Mesenchymal stem cell (in vitro differentiated cells and primary cell): Measurements from ENCODE around the gene AKR1E2.

Source experiments
- DNase-seq: peaks from one replicate; pipeline ENCODE4 v3.0.0-alpha.2; 2013
- H2AFZ ChIP-seq: one replicate; pipeline ENCODE4 v1.6.1; 2013; ENCODE audit warnings: low read depth, mild to moderate bottlenecking, control low read depth, inconsistent platforms, low read length, moderate library complexity
- H2AK5ac ChIP-seq: 2 replicates; pipeline ENCODE4 v1.6.1; 2013; ENCODE audit warnings: low read length, moderate library complexity, mild to moderate bottlenecking, inconsistent platforms; ENCODE audit not compliant: severe bottlenecking
- H2BK120ac ChIP-seq: one replicate; pipeline ENCODE4 v1.6.1; 2013; ENCODE audit warnings: low read depth, mild to moderate bottlenecking, inconsistent platforms, low read length, moderate library complexity
- H2BK12ac ChIP-seq, 2 experiments: one replicate each; pipeline ENCODE4 v1.6.1; 2013; ENCODE audit warnings: inconsistent platforms in 2 of 2, low read length in 2 of 2, mild to moderate bottlenecking in 2 of 2, moderate library complexity in 2 of 2, control low read depth in 1 of 2
- H2BK15ac ChIP-seq: one replicate; pipeline ENCODE4 v1.6.1; 2013; ENCODE audit warnings: mild to moderate bottlenecking, low read depth, inconsistent platforms; ENCODE audit not compliant: poor library complexity, severe bottlenecking
- H2BK5ac ChIP-seq: 2 replicates; pipeline ENCODE4 v1.6.1; 2013; ENCODE audit warnings: low read depth, mild to moderate bottlenecking, low read length, control low read depth, inconsistent platforms; ENCODE audit not compliant: poor library complexity, severe bottlenecking
- H3K14ac ChIP-seq, 2 experiments: one replicate each; pipeline ENCODE4 v1.6.1; 2013; ENCODE audit warnings: inconsistent platforms in 2 of 2, low read length in 2 of 2, control low read depth in 1 of 2, mild to moderate bottlenecking in 1 of 2, moderate library complexity in 1 of 2
- H3K18ac ChIP-seq, 2 experiments: one replicate each; pipeline ENCODE4 v1.6.1; 2013; ENCODE audit warnings: inconsistent platforms in 2 of 2, low read length in 2 of 2, control low read depth in 1 of 2, low read depth in 1 of 2, mild to moderate bottlenecking in 1 of 2
- H3K23ac ChIP-seq, 2 experiments: one replicate each; pipeline ENCODE4 v1.6.1; 2013; ENCODE audit warnings: inconsistent platforms in 2 of 2, low read length in 2 of 2, mild to moderate bottlenecking in 2 of 2, moderate library complexity in 2 of 2, control low read depth in 1 of 2
- H3K27ac ChIP-seq: 2 replicates; pipeline ENCODE4 v1.5.1; 2013; ENCODE audit warnings: mild to moderate bottlenecking, moderate library complexity, low read length, control low read depth, inconsistent platforms; ENCODE audit not compliant: poor library complexity, severe bottlenecking
- H3K27me3 ChIP-seq, 2 experiments: 2 replicates each; pipeline versions ENCODE4 v1.6.1 to v1.7.0; 2013; ENCODE audit warnings: low read length in 2 of 2, mild to moderate bottlenecking in 2 of 2, moderate library complexity in 2 of 2, control low read depth in 1 of 2, inconsistent platforms in 1 of 2; ENCODE audit not compliant: control insufficient read depth in 1 of 2, insufficient read depth in 1 of 2
- H3K36me3 ChIP-seq, 2 experiments: 2 replicates each; pipeline versions ENCODE4 v1.6.1 to v1.7.0; 2013; ENCODE audit warnings: low read length in 2 of 2, control low read depth in 1 of 2, inconsistent platforms in 1 of 2, low read depth in 1 of 2, mild to moderate bottlenecking in 1 of 2; ENCODE audit not compliant: insufficient read depth in 2 of 2, control insufficient read depth in 1 of 2
- H3K4ac ChIP-seq, 2 experiments: one replicate each; pipeline ENCODE4 v1.6.1; 2013; ENCODE audit warnings: inconsistent platforms in 2 of 2, low read length in 2 of 2, mild to moderate bottlenecking in 2 of 2, moderate library complexity in 2 of 2, control low read depth in 1 of 2, low read depth in 1 of 2
- H3K4me1 ChIP-seq: 2 replicates; pipeline ENCODE4 v1.6.1; 2013; ENCODE audit warnings: low read depth, low read length, control low read depth; ENCODE audit not compliant: control insufficient read depth, insufficient read depth
- H3K4me2 ChIP-seq: 2 replicates; pipeline ENCODE4 v1.6.1; 2013; ENCODE audit warnings: low read length, mild to moderate bottlenecking, inconsistent platforms; ENCODE audit not compliant: poor library complexity, severe bottlenecking
- H3K4me3 ChIP-seq, 2 experiments: 2 replicates each; pipeline versions ENCODE4 v1.5.1 to v1.7.0; 2013; ENCODE audit warnings: low read length in 2 of 2, mild to moderate bottlenecking in 2 of 2, control low read depth in 1 of 2, low read depth in 1 of 2; ENCODE audit not compliant: insufficient read depth in 1 of 2
- H3K79me1 ChIP-seq: replicated peaks from 2 replicates; pipeline ENCODE4 v1.6.1; 2013; ENCODE audit warnings: mild to moderate bottlenecking, control low read depth, low read length, inconsistent platforms; ENCODE audit not compliant: poor library complexity, severe bottlenecking
- H3K9ac ChIP-seq: 2 replicates; pipeline ENCODE4 v1.7.0; 2013; ENCODE audit warnings: mild to moderate bottlenecking, low read length, moderate library complexity
- H3K9me3 ChIP-seq: 2 replicates; pipeline ENCODE4 v1.7.0; 2013; ENCODE audit warnings: mild to moderate bottlenecking, low read length; ENCODE audit not compliant: control insufficient read depth
- H4K8ac ChIP-seq: one replicate; pipeline ENCODE4 v1.6.1; 2013; ENCODE audit warnings: inconsistent platforms, mild to moderate bottlenecking, low read length, moderate library complexity
- H4K91ac ChIP-seq: one replicate; pipeline ENCODE4 v1.6.1; 2013; ENCODE audit warnings: mild to moderate bottlenecking, low read length, inconsistent platforms
- WGBS: methylation state at CpG from one replicate; pipeline ENCODE4 v1.1.7; 2013; ENCODE audit warnings: mixed read lengths; 5-methylcytosine and 5-hydroxymethylcytosine counted together

AKR1E2 gene

DNA sequence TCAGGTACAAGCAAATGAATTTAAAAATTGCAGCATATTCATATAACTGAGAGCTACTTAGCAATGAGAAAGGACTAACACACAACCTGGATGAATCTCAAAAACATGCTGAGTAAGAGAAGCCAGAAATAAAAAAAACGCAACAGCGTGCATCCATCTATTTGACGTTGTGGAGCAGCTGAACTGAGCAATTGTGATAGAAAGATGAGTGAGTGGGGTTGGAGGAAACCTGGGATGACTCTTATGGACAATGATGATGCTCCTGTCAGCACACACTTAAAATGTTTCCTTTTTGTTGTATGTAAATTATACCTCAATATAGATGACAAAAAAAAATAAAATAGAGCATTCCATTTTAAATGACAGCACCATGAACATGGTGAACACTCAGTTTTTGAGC lies 36.0 kb upstream of the AKR1E2 start:
- Histone ChIP-seq H3K14ac (no peak overlapping the region), H3K27me3 (no peaks in the 10 kb centered on the region), H3K4me3 (no peak overlapping the region), H2BK15ac (no peak overlapping the region), H3K9me3 (no peaks in the 10 kb centered on the region), H3K9ac (no peak overlapping the region), H3K23ac (no peak overlapping the region), H2AFZ (no peak overlapping the region), H3K27ac (no peak overlapping the region), H3K4me1 (no peaks in the 10 kb centered on the region), H2BK12ac (no peak overlapping the region), H2AK5ac (no peak overlapping the region), H4K8ac (no peak overlapping the region), H4K91ac (no peak overlapping the region), H3K79me1 (no peaks in the 10 kb centered on the region), H3K18ac (no peak overlapping the region), H3K36me3 (no peaks in the 10 kb centered on the region), H3K4me2 (no peak overlapping the region), H3K4ac (no peak overlapping the region), H2BK120ac (no peak overlapping the region), H2BK5ac (no peak overlapping the region)
- DNase-seq = no peak
- 88% methylated on average over 3 of the region's 3 CpGs for WGBS

DNA sequence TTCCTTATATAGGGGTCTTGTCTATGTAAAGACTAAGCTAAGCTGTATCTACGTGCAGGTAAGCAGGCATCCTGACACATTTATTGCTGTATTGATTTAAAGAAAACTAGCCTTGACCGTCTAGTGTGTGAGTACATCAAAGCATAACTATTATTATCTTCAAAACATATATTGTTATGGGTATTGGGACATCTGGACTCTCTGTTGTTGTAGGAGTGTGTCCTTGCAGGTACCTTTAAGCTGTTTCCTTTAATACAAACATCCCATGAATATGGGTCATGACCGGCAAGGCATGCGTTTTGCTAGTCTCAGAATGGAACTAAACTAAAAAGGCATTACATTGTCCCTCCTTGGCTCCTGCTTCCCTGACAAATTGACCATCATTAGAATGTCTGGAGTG lies 35.1 kb upstream of the AKR1E2 start:
- H2BK120ac ChIP-seq = no peak overlapping the region
- WGBS = 94% methylated on average over 3 of the region's 4 CpGs

DNA sequence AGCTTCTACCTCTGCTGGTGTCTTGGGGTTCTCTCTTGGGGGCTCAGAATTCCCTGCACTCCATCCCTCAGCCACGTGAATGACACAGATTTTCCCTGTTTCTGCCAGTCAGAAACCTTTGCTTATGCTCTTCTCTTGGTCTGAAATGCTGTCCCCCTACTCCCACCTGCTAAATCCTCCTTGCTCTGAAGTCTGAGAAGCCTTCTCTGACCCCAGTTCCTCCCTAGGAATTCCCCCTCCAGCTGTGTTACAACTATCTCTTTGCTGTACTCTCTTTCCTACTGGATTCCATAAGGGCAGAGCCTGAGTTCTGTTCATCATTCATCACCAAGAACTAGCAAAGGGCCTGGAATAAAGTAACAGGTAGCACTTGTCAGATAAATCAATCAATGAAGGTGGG lies 33.6 kb upstream of the AKR1E2 start:
- H4K91ac ChIP-seq = no peak overlapping the region
- no peaks in the 10 kb centered on the region for H3K79me1 ChIP-seq
- no peak overlapping the region for H3K23ac ChIP-seq
- H2AFZ ChIP-seq = no peak overlapping the region
- WGBS = 26% methylated on average over 1 of the region's 1 CpG
- no peaks in the 10 kb centered on the region for H3K27me3 ChIP-seq
- no peak overlapping the region for H2BK12ac ChIP-seq
- H3K9ac ChIP-seq = no peak overlapping the region
- H3K9me3 ChIP-seq = no peaks in the 10 kb centered on the region
- no peak overlapping the region for H2AK5ac ChIP-seq
- H2BK120ac ChIP-seq = no peak overlapping the region
- H2BK5ac ChIP-seq = no peak overlapping the region
- H3K4me2 ChIP-seq = no peak overlapping the region
- H3K4me3 ChIP-seq = no peak overlapping the region
- H4K8ac ChIP-seq = no peak overlapping the region
- H2BK15ac ChIP-seq = no peak overlapping the region
- no peak overlapping the region for H3K14ac ChIP-seq
- no peaks in the 10 kb centered on the region for H3K36me3 ChIP-seq
- H3K27ac ChIP-seq = no peak overlapping the region
- no peak for DNase-seq
- no peak overlapping the region for H3K18ac ChIP-seq
- H3K4ac ChIP-seq = no peak overlapping the region
- H3K4me1 ChIP-seq = no peaks in the 10 kb centered on the region

More for the DNA sequence above, 35.1 kb upstream of the AKR1E2 start:
- no peak overlapping the region for H2BK12ac ChIP-seq
- no peaks in the 10 kb centered on the region for H3K36me3 ChIP-seq
- H3K4me1 ChIP-seq = no peaks in the 10 kb centered on the region
- H2AK5ac ChIP-seq = no peak overlapping the region
- no peaks in the 10 kb centered on the region for H3K27me3 ChIP-seq
- H3K23ac ChIP-seq = no peak overlapping the region
- no peaks in the 10 kb centered on the region for H3K9me3 ChIP-seq
- H3K4me3 ChIP-seq = no peak overlapping the region
- no peaks in the 10 kb centered on the region for H3K79me1 ChIP-seq
- peak overlapping the region in 1 of 2 experiments; percentile 21 for H3K18ac ChIP-seq
- H3K27ac ChIP-seq = no peak overlapping the region
- H2BK5ac ChIP-seq = no peak overlapping the region
- H3K4ac ChIP-seq = no peak overlapping the region
- H2AFZ ChIP-seq = no peak overlapping the region
- H4K8ac ChIP-seq = no peak overlapping the region
- H3K14ac ChIP-seq = no peak overlapping the region
- no peak overlapping the region for H3K9ac ChIP-seq
- no peak overlapping the region for H3K4me2 ChIP-seq
- no peak overlapping the region for H4K91ac ChIP-seq
- DNase-seq = no peak
- no peak overlapping the region for H2BK15ac ChIP-seq

DNA sequence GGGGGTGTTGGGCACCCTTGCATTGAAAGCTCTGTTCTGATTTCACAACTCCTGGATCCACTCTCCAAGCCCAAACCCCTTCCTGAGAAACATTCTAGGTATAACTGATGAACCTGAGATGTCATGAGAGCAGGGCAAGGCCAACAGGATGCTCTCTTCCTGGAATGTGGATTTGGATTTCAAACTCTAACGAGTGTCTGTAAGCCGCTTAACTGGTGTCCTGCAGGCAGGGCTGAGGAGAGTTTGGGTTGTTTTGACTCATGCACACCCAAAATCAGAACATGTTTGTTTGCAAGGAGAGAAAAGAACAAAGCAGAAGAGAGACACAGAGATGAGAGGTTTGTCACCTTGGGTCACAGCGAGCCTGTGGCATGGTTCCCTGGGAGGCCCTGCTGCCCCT lies 24.6 kb upstream of the AKR1E2 start:
- Histone ChIP-seq H3K18ac (no peak overlapping the region), H3K4me3 (no peak overlapping the region), H3K27me3 (no peaks in the 10 kb centered on the region), H3K9ac (no peak overlapping the region), H4K8ac (peak overlapping the region; percentile 42), H3K27ac (no peak overlapping the region), H2BK15ac (no peak overlapping the region), H2AFZ (no peak overlapping the region), H3K9me3 (no peaks in the 10 kb centered on the region), H2BK5ac (no peak overlapping the region), H3K23ac (no peak overlapping the region), H2AK5ac (no peak overlapping the region), H3K4me1 (peaks cover 1% of the 10 kb centered on the region), H2BK120ac (no peak overlapping the region), H2BK12ac (no peak overlapping the region), H3K79me1 (no peaks in the 10 kb centered on the region), H4K91ac (no peak overlapping the region), H3K36me3 (no peaks in the 10 kb centered on the region), H3K4me2 (no peak overlapping the region), H3K4ac (no peak overlapping the region), H3K14ac (no peak overlapping the region)
- no peak for DNase-seq
- whole genome bisulfite sequencing = 82% methylated on average over 3 of the region's 3 CpGs
